Endothelial cell of umbilical vein (primary cell): ENCODE results near the gene KIF4A.

ENCODE experiments used
- CTCF ChIP-seq, 2 donors: IDR thresholded peaks; 1 replicate in 1 of 2; 2 replicates in 1 of 2; pipeline ENCODE4 v1.5.1; 2011; ENCODE audit warnings: low read length in 2 of 2, mild to moderate bottlenecking in 2 of 2, moderate library complexity in 2 of 2, control low read depth in 1 of 2, inconsistent platforms in 1 of 2, low read depth in 1 of 2; ENCODE audit not compliant: insufficient read depth in 1 of 2; ENCODE audit errors: extremely low read depth in 1 of 2
- EZH2 ChIP-seq: IDR thresholded peaks from 2 replicates; pipeline ENCODE4 v1.6.1; 2012; ENCODE audit warnings: borderline replicate concordance, low read depth, mild to moderate bottlenecking, moderate library complexity, low read length, inconsistent platforms; ENCODE audit not compliant: severe bottlenecking
- FOS ChIP-seq: IDR thresholded peaks from 2 replicates; pipeline ENCODE4 v1.6.1; 2011; ENCODE audit warnings: mild to moderate bottlenecking, low read length, moderate library complexity, borderline replicate concordance; ENCODE audit not compliant: insufficient read depth
- GATA2 ChIP-seq: IDR thresholded peaks from 2 replicates; pipeline ENCODE4 v1.7.0; 2011; ENCODE audit warnings: low read depth, mild to moderate bottlenecking, moderate library complexity, mixed read lengths, low read length; ENCODE audit not compliant: insufficient read length, insufficient read depth
- JUN ChIP-seq: IDR thresholded peaks from 2 replicates; pipeline ENCODE4 v1.6.1; 2011; ENCODE audit warnings: borderline replicate concordance, low read depth; ENCODE audit not compliant: insufficient read length, insufficient read depth
- MAX ChIP-seq: IDR thresholded peaks from 2 replicates; pipeline ENCODE4 v1.6.1; 2011; ENCODE audit not compliant: insufficient read depth, insufficient read length
- MYC ChIP-seq: IDR thresholded peaks from one replicate; pipeline ENCODE4 v1.6.1; 2011; ENCODE audit warnings: mild to moderate bottlenecking, low read depth, low read length
- POLR2A ChIP-seq: IDR thresholded peaks from 2 replicates; pipeline ENCODE4 v1.6.1; 2012; ENCODE audit warnings: low read depth, mild to moderate bottlenecking, control low read depth, low read length
- POLR2AphosphoS5 ChIP-seq: IDR thresholded peaks from 2 replicates; pipeline ENCODE4 v1.6.1; 2012; ENCODE audit warnings: low read depth, mild to moderate bottlenecking, control low read depth, low read length, moderate library complexity; ENCODE audit not compliant: insufficient read depth

DNA sequence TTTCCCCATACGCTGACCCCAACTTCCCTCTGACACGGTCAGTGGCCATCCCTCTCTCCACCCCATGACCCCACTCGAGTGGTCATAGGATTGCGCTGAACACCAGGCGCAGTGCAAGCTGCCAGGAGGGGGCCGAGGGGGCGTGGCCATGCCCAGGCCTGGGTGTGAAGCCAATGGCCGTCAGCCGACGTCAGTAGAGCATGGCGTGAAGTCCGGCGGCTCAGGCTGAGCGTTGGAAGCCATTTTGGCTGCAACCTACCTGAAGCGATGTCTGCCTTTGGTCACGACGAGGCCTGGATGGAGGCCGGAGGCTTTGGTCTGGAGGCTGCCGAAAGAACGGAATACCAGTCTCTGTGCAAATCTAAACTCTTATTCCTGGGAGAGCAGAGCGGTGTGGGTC lies 8.0 kb upstream of the KIF4A start, which contains the start of gene RAB41:
- TF ChIP-seq CTCF (IDR thresholded peaks at IDR 0.05; ENCODE audit: extremely low read depth in 1 of 2, insufficient read depth in 1 of 2, low read depth in 1 of 2, low read length in 2 of 2): no peak
- no peak for TF ChIP-seq POLR2AphosphoS5
- TF ChIP-seq MAX: no peak
- no peak for TF ChIP-seq POLR2A
- no peak for TF ChIP-seq FOS
- TF ChIP-seq MYC: no peak
- TF ChIP-seq EZH2: no peak
- no peak for TF ChIP-seq JUN
- no peak for TF ChIP-seq GATA2
